ENCODE measurements around the gene ZNF23.

The ZNF23 gene

DNA sequence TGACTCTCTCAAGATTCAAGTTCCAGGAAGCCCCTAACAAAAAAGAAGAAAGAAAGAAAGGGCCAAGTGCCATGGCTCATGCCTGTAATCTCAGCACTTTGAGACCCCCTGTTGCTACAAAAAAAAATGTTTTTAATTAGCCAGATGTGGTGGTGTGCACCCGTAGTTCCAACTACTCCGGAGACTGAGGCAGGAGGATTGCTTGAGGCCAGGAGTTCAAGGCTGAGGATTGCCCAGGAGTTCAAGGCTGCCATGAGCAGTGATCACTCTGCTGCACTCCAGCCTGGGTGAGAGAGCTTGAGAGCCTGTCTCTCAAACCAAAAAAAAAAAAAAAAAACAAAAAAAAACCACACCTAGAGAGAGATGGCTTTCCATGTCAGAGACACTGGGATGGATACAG, 39.0 kb downstream of the ZNF23 start:
- POLR2A ChIA-PET, result no interaction called here
- CTCF ChIA-PET, result interaction anchor here (0.6 kb wide), 2 partner anchors 12 to 142 kb away, joined by 3 to 4 read pairs; no protein-coding TSS in a partner anchor
- DNase-seq (ENCODE audit: extremely low spot score), result no peak
- TF ChIP-seq ARNT (IDR thresholded peaks at IDR 0.05) (no peak), HDGF (IDR thresholded peaks at IDR 0.05; ENCODE audit: borderline replicate concordance) (no peak), FOXM1 (IDR thresholded peaks at IDR 0.05; ENCODE audit: borderline replicate concordance) (no peak), NFRKB (IDR thresholded peaks at IDR 0.05) (no peak), ZNF384 (IDR thresholded peaks at IDR 0.05) (no peak), TARDBP (IDR thresholded peaks at IDR 0.05) (no peak)

DNA sequence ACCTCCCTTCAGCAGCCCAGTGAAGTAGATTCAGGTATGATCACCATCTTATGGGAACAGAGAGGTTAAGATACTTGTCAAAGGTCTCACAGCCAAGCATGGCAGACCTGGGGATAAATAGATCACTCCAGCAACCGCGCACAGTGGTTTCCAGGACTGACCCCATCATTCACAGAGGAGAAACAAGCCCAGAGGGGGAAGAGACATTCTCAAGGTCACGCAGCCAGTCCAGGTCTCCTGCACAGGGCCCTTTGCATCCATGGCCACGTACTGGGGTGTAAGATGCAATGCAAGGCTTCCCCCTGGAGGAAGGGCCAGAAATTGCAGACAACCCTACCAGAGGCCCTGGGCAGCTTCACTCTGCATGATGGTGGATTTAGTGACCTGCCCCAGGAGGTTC, 40.1 kb downstream of the ZNF23 start:
- ChIA-PET CTCF (interaction anchor here (1.2 kb wide), 1 partner anchor 10 kb away, joined by 3 read pairs; no protein-coding TSS in a partner anchor), POLR2A (no interaction called here)
- peak; percentile 59 for DNase-seq (ENCODE audit: extremely low spot score)
- TF ChIP-seq FOXK2 (IDR thresholded peaks at IDR 0.05) (no peak), LEF1 (IDR thresholded peaks at IDR 0.05; ENCODE audit: borderline replicate concordance) (no peak), BHLHE40 (IDR thresholded peaks at IDR 0.05; ENCODE audit: borderline replicate concordance) (no peak), FOXM1 (IDR thresholded peaks at IDR 0.05; ENCODE audit: borderline replicate concordance) (no peak), SUZ12 (IDR thresholded peaks at IDR 0.05) (no peak), NFRKB (IDR thresholded peaks at IDR 0.05) (no peak), L3MBTL2 (conservative IDR thresholded peaks at IDR 0.05) (no peak), ARNT (IDR thresholded peaks at IDR 0.05) (no peak), SP1 (IDR thresholded peaks at IDR 0.05) (no peak)
- TF ChIP-seq, protein P1, sequence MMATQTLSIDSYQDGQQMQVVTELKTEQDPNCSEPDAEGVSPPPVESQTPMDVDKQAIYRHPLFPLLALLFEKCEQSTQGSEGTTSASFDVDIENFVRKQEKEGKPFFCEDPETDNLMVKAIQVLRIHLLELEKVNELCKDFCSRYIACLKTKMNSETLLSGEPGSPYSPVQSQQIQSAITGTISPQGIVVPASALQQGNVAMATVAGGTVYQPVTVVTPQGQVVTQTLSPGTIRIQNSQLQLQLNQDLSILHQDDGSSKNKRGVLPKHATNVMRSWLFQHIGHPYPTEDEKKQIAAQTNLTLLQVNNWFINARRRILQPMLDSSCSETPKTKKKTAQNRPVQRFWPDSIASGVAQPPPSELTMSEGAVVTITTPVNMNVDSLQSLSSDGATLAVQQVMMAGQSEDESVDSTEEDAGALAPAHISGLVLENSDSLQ (IDR thresholded peaks at IDR 0.05), result no peak

DNA sequence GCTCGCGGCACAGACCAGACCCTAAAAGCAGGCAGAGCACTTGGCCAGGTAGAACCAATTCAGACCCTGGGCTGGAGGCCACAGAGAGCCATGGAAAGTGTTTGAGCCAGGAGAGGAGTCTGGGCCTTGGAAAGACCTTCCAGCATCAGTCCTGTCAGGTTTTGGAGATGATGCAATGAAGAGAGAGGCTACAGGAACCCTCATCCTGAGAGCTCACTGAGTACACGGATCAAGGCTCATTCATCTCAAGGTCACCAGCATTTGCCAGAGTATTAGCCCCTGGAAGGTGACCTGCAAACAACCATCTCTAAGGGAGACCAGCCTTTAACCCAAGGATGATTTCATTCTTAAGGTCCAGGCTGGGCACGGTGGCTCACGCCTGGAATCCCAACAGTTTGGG, 48.0 kb downstream of the ZNF23 start:
- TF ChIP-seq L3MBTL2 (conservative IDR thresholded peaks at IDR 0.05), result no peak
- ChIA-PET POLR2A (no interaction called here), CTCF (interaction anchor here (2.6 kb wide), 1 partner anchor 86 kb away, joined by 15 read pairs; no protein-coding TSS in a partner anchor)
- no peak for DNase-seq (ENCODE audit: extremely low spot score)

DNA sequence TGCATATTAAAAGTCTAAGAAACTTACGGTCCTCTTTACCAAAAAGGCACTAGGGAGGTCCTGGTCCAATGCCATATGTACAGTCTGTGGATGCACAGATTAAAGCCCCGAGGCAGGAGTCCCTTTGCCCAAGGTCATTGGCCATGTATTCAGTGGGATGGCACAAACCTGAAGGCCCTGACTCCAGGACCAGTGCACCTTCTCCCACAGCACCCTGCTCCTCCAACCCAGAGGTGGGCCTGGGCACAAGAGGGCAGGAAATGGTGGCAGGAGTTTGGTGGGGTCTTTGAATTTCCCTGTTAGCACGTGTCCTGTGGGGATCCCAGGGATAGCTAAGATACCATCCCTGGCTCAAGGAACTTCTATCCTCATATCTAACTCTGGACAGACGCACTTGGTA, 48.7 kb downstream of the ZNF23 start:
- ChIA-PET CTCF (interaction anchor here (0.7 to 2.6 kb wide), 13 partner anchors 10 to 634 kb away, joined by 3 to 15 read pairs (median 4); no protein-coding TSS in a partner anchor), POLR2A (interaction anchor here (1.0 kb wide), 1 partner anchor 13 kb away, joined by 3 read pairs; no protein-coding TSS in a partner anchor)
- DNase-seq (ENCODE audit: extremely low spot score), result no peak
- no peak for TF ChIP-seq SP1 (IDR thresholded peaks at IDR 0.05)
- no peak for TF ChIP-seq FOXA1 (IDR thresholded peaks at IDR 0.05)
- TF ChIP-seq NFRKB (IDR thresholded peaks at IDR 0.05), result no peak
- no peak for TF ChIP-seq FOXM1 (IDR thresholded peaks at IDR 0.05; ENCODE audit: borderline replicate concordance)
- TF ChIP-seq ARNT (IDR thresholded peaks at IDR 0.05), result no peak
- no peak for TF ChIP-seq ZNF384 (IDR thresholded peaks at IDR 0.05)
- TF ChIP-seq L3MBTL2 (conservative IDR thresholded peaks at IDR 0.05), result no peak
- TF ChIP-seq SUZ12 (IDR thresholded peaks at IDR 0.05), result no peak

DNA sequence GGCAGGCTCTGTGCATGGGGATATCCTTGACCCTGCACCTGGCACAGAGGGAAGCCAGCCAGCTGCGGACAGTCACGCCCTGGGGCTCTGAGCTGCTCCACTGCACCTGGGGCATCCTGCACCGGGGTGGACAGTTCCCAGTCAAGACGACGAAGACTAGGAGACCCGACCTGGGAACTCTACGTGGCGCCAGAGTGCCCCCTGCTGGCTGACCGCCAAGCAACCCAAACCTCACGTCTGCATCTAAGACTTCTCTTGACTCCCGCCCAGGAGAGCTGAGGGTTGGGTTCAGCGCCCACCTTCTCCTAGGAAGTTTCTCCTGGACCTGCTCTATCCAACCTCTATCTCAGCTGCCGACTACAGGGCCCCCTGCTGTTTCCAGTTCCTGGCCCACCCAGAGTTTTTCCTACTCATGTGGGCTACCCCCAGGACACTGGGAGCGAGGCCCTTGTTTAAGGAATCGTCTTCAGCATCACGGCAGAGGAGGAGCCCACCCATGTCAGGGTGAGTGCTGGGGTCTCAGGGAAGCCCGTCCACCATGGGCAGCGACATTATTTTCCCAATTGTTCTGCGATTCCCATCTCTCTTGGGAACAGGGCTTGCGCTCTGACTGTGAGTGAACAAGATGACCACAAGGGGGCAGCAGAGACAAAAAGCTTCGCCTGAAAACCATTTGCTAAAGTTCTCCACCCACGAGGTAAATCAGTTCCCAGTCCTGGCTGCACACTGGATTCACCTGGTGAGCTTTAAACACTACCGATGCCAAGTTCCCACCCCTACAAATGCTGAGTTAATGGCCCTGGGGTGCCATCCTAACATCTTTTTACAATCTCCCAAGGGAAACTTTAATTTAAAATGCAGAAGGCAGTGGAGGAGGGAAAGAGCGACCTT, 49.5 kb downstream of the ZNF23 start:
- peak; percentile 84 for DNase-seq (ENCODE audit: extremely low spot score)
- POLR2A ChIA-PET, result interaction anchor here (1.0 kb wide), 1 partner anchor 14 kb away, joined by 3 read pairs; no protein-coding TSS in a partner anchor
- TF ChIP-seq, protein P1 (IDR thresholded peaks at IDR 0.05), result no peak
- TF ChIP-seq ARNT (IDR thresholded peaks at IDR 0.05) (no peak), L3MBTL2 (conservative IDR thresholded peaks at IDR 0.05) (peak; percentile 35), FOXA1 (IDR thresholded peaks at IDR 0.05) (no peak)
- CTCF ChIA-PET, result interaction anchor here (0.6 to 2.6 kb wide), 21 partner anchors 9 to 634 kb away, joined by 3 to 15 read pairs (median 4); no protein-coding TSS in a partner anchor

DNA sequence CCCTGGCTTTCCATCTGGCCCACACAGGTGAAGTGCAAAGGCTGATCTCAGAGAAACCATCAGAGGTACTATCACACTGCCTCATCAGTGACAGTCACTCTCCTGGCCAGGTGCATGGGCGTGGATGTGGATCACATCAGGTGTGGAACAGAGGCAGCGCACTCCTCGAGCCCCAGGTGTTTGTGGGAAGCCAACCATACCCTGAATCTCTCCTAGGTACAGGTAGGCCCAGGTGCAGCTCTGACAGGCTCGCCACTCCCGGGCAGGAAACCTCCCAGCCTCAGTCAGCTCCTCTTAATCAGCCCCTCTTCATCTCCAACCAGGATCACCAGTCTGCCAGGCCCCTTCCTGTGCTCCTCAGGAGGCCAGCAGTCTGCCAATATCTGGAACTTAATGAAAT, 51.9 kb downstream of the ZNF23 start:
- DNase-seq (ENCODE audit: extremely low spot score), result no peak
- ChIA-PET CTCF (no interaction called here), POLR2A (no interaction called here)
- TF ChIP-seq HDGF (IDR thresholded peaks at IDR 0.05; ENCODE audit: borderline replicate concordance), result no peak
- no peak for TF ChIP-seq BHLHE40 (IDR thresholded peaks at IDR 0.05; ENCODE audit: borderline replicate concordance)
- TF ChIP-seq, protein P1 (IDR thresholded peaks at IDR 0.05), result no peak
- no peak for TF ChIP-seq FOXK2 (IDR thresholded peaks at IDR 0.05)
- TF ChIP-seq TARDBP (IDR thresholded peaks at IDR 0.05), result no peak
- TF ChIP-seq SP1 (IDR thresholded peaks at IDR 0.05), result no peak
- TF ChIP-seq SUZ12 (IDR thresholded peaks at IDR 0.05), result no peak
- TF ChIP-seq FOXM1 (IDR thresholded peaks at IDR 0.05; ENCODE audit: borderline replicate concordance), result no peak
- TF ChIP-seq LEF1 (IDR thresholded peaks at IDR 0.05; ENCODE audit: borderline replicate concordance), result no peak
- no peak for TF ChIP-seq NFRKB (IDR thresholded peaks at IDR 0.05)
- TF ChIP-seq CTBP1 (IDR thresholded peaks at IDR 0.05; ENCODE audit: borderline replicate concordance), result no peak
- no peak for TF ChIP-seq L3MBTL2 (conservative IDR thresholded peaks at IDR 0.05)
- TF ChIP-seq ARNT (IDR thresholded peaks at IDR 0.05), result no peak
- no peak for TF ChIP-seq ZNF384 (IDR thresholded peaks at IDR 0.05)
- TF ChIP-seq ELF4 (IDR thresholded peaks at IDR 0.05), result no peak
- TF ChIP-seq FOXA1 (IDR thresholded peaks at IDR 0.05), result no peak
